Measurements from ENCODE around the gene PZP. TPM values are rescaled to one million over a fixed set of nuclear protein-coding genes. Genes with fewer than 3 reads are reported as not detected.
A peak's percentile ranks its signal among the peaks of the same experiment; 100 is the strongest.
"Not testable (repeated sequence)": the region's sequence is repeated elsewhere in the genome, so short reads cannot be mapped to it uniquely, and the experiment has no call there.

The PZP gene
- total and polyA plus RNA-seq, 4 donors = 0.61 to 4.6 (median 2.2) TPM

DNA sequence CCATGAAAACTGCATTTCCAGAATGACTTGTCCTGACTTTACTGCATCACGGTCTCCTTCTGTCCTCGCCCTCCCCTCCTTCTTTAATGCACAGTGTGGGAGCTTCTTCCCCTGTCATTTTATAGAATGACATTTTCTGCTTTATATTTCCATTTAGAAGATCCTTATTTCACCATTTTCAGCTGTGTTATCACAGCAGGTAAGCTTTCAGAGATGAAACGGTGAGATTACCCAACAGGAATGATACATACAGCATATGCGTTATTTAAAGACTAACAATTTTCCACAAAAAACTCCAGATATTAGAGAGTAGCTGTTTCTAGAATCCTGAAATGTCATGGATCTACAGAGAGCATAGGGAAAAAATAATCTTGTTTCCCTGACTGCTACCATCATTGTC, 27.3 kb upstream of the PZP start:
- Histone ChIP-seq H3K36me3 (ENCODE audit: control insufficient read depth in 4 of 4, insufficient read depth in 4 of 4, low read length in 4 of 4) (no peaks in the 10 kb centered on the region), H3K4me3 (no peak overlapping the region), H3K9ac (ENCODE audit: insufficient read depth in 1 of 2, low read length in 2 of 2) (no peak overlapping the region), H3K4me1 (ENCODE audit: control insufficient read depth in 5 of 5, insufficient read depth in 5 of 5, low read length in 5 of 5) (no peaks in the 10 kb centered on the region), H3K9me3 (ENCODE audit: control insufficient read depth in 4 of 4, insufficient read depth in 3 of 4, low read length in 3 of 4) (no peaks in the 10 kb centered on the region), H3K27me3 (ENCODE audit: control insufficient read depth in 3 of 3, insufficient read depth in 3 of 3, low read length in 2 of 3) (no peaks in the 10 kb centered on the region), H3K27ac (ENCODE audit: low read depth in 1 of 2, low read length in 1 of 2) (no peak overlapping the region)
- TF ChIP-seq, protein P1, sequence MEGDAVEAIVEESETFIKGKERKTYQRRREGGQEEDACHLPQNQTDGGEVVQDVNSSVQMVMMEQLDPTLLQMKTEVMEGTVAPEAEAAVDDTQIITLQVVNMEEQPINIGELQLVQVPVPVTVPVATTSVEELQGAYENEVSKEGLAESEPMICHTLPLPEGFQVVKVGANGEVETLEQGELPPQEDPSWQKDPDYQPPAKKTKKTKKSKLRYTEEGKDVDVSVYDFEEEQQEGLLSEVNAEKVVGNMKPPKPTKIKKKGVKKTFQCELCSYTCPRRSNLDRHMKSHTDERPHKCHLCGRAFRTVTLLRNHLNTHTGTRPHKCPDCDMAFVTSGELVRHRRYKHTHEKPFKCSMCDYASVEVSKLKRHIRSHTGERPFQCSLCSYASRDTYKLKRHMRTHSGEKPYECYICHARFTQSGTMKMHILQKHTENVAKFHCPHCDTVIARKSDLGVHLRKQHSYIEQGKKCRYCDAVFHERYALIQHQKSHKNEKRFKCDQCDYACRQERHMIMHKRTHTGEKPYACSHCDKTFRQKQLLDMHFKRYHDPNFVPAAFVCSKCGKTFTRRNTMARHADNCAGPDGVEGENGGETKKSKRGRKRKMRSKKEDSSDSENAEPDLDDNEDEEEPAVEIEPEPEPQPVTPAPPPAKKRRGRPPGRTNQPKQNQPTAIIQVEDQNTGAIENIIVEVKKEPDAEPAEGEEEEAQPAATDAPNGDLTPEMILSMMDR (IDR thresholded peaks at IDR 0.05; ENCODE audit: control extremely low read depth, extremely low read depth) = no peak
- DNase-seq = no peak
- no peak for ATAC-seq (ENCODE audit: insufficient read depth, low FRiP score)
- WGBS, 2 donors = 95 to 96% methylated on average over 4 of the region's 4 CpGs

DNA sequence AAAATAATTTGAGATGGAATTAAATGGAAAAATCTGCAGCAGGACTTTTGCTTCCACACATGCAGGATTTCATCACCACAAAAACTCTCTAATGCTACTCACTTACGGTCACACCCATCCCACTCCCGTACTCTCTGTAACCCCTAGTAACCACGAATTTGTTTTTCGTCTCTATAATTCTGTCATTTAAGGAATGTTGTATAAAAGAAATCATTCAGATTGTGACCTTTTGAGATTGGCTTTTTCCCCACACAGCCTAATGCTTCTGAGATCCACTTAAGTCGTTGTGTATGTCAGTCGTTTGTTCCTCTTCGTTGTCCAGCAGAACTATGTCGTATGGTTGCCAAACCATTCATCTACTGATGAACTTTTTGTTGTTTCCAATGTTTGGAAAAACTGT, 19.8 kb upstream of the PZP start:
- Histone ChIP-seq H3K36me3 (ENCODE audit: control insufficient read depth in 4 of 4, insufficient read depth in 4 of 4, low read length in 4 of 4) (no peaks in the 10 kb centered on the region), H3K27ac (ENCODE audit: low read depth in 1 of 2, low read length in 1 of 2) (no peak overlapping the region), H3K4me3 (no peak overlapping the region), H3K4me1 (ENCODE audit: control insufficient read depth in 5 of 5, insufficient read depth in 5 of 5, low read length in 5 of 5) (peaks cover 0 to 15% (median 0%) of the 10 kb centered on the region in 5 donors), H3K9ac (ENCODE audit: insufficient read depth in 1 of 2, low read length in 2 of 2) (no peak overlapping the region), H3K27me3 (ENCODE audit: control insufficient read depth in 3 of 3, insufficient read depth in 3 of 3, low read length in 2 of 3) (no peaks in the 10 kb centered on the region), H3K9me3 (ENCODE audit: control insufficient read depth in 4 of 4, insufficient read depth in 3 of 4, low read length in 3 of 4) (no peaks in the 10 kb centered on the region)
- TF ChIP-seq, protein P1 (IDR thresholded peaks at IDR 0.05; ENCODE audit: control extremely low read depth, extremely low read depth) = no peak
- ATAC-seq (ENCODE audit: insufficient read depth, low FRiP score) (peak; percentile 53), DNase-seq (peak in 2 of 3 donors; percentile 60 to 75)
- 73 to 78% methylated on average over 8 of the region's 8 CpGs for WGBS, 2 donors

DNA sequence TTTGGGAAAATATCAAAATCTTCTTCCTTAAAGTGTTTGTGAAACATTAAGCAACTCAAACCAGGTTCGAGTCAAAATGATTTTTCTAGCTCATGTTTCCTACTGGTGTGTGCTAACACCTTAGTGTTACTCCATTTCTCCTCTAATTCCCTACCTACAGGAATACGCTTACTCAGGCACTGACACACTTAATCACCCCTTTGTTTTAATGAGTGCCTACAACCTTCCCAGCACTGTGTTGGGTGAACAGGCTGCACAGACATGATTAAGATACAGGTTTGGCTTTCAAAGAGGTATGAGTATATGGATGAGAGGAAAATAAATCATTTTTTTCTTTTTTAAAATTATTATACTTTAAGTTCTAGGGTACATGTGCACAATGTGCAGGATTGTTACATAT, 15.6 kb upstream of the PZP start:
- DNase-seq = no peak
- H3K4me1 ChIP-seq (ENCODE audit: control insufficient read depth in 5 of 5, insufficient read depth in 5 of 5, low read length in 5 of 5) = peaks cover 0 to 13% (median 1%) of the 10 kb centered on the region in 5 donors
- TF ChIP-seq, protein P1 (IDR thresholded peaks at IDR 0.05; ENCODE audit: control extremely low read depth, extremely low read depth) = no peak
- no peaks in the 10 kb centered on the region for H3K9me3 ChIP-seq (ENCODE audit: control insufficient read depth in 4 of 4, insufficient read depth in 3 of 4, low read length in 3 of 4)
- no peak overlapping the region for H3K27ac ChIP-seq (ENCODE audit: low read depth in 1 of 2, low read length in 1 of 2)
- no peaks in the 10 kb centered on the region for H3K36me3 ChIP-seq (ENCODE audit: control insufficient read depth in 4 of 4, insufficient read depth in 4 of 4, low read length in 4 of 4)
- H3K4me3 ChIP-seq = no peak overlapping the region
- no peak overlapping the region for H3K9ac ChIP-seq (ENCODE audit: insufficient read depth in 1 of 2, low read length in 2 of 2)
- WGBS, 2 donors = 90% methylated on average over 2 of the region's 2 CpGs
- H3K27me3 ChIP-seq (ENCODE audit: control insufficient read depth in 3 of 3, insufficient read depth in 3 of 3, low read length in 2 of 3) = no peaks in the 10 kb centered on the region
- no peak for ATAC-seq (ENCODE audit: insufficient read depth, low FRiP score)

DNA sequence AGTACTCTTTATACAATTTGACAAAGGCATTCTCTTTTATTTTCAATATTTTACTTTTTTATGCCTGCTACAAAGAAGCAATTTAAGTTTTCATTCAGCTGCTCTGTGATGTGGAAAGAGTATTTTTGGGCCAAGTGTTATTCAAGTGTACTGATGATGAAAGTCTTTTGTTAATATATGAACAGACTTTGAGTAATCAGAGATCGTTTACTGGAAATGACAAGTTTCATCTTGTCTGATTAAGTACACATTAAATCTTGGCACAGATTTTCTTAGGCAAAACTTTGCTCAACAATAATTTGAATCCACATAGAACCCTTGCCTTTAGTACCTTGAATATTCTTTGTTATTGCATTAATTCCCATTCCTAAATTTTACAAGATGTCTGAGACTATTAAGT, 13.3 kb upstream of the PZP start:
- Histone ChIP-seq H3K4me3 (no peak overlapping the region), H3K27ac (ENCODE audit: low read depth in 1 of 2, low read length in 1 of 2) (no peak overlapping the region), H3K9me3 (ENCODE audit: control insufficient read depth in 4 of 4, insufficient read depth in 3 of 4, low read length in 3 of 4) (no peaks in the 10 kb centered on the region), H3K27me3 (ENCODE audit: control insufficient read depth in 3 of 3, insufficient read depth in 3 of 3, low read length in 2 of 3) (no peaks in the 10 kb centered on the region), H3K4me1 (ENCODE audit: control insufficient read depth in 5 of 5, insufficient read depth in 5 of 5, low read length in 5 of 5) (peaks cover 0 to 4% (median 1%) of the 10 kb centered on the region in 5 donors), H3K9ac (ENCODE audit: insufficient read depth in 1 of 2, low read length in 2 of 2) (no peak overlapping the region), H3K36me3 (ENCODE audit: control insufficient read depth in 4 of 4, insufficient read depth in 4 of 4, low read length in 4 of 4) (no peaks in the 10 kb centered on the region)
- peak in 2 of 3 donors; percentile 94 to 96 for DNase-seq
- WGBS, 2 donors = 23 to 67% methylated on average over 1 of the region's 1 CpG
- TF ChIP-seq, protein P1 (IDR thresholded peaks at IDR 0.05; ENCODE audit: control extremely low read depth, extremely low read depth) = no peak
- no peak for ATAC-seq (ENCODE audit: insufficient read depth, low FRiP score)

DNA sequence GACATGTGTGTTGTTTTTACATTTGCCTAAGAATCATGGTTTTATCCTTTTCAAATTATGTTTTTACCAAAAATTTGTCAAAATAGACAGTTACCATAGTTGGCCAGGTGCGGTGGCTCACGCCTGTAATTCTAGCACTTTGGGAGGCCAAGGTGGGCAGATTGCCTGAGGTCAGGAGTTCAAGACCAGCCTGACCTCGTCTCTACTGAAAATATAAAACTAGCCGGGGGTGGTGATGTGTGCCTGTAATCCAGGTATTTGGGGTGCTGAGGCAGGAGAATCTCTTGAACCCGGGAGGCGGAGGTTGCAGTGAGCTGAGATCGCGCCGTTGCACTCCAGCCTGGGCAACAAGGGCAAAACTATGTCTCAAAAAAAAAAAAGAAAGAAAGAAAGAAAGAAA, 12.8 kb upstream of the PZP start:
- 74 to 89% methylated on average over 9 of the region's 9 CpGs for WGBS, 2 donors
- H3K9ac ChIP-seq (ENCODE audit: insufficient read depth in 1 of 2, low read length in 2 of 2); H3K27me3 ChIP-seq (ENCODE audit: control insufficient read depth in 3 of 3, insufficient read depth in 3 of 3, low read length in 2 of 3); H3K27ac ChIP-seq (ENCODE audit: low read depth in 1 of 2, low read length in 1 of 2); H3K4me1 ChIP-seq (ENCODE audit: control insufficient read depth in 5 of 5, insufficient read depth in 5 of 5, low read length in 5 of 5); H3K4me3 ChIP-seq; H3K36me3 ChIP-seq (ENCODE audit: control insufficient read depth in 4 of 4, insufficient read depth in 4 of 4, low read length in 4 of 4); DNase-seq; H3K9me3 ChIP-seq (ENCODE audit: control insufficient read depth in 4 of 4, insufficient read depth in 3 of 4, low read length in 3 of 4); ATAC-seq (ENCODE audit: insufficient read depth, low FRiP score): not testable (repeated sequence)
